Measurements from ENCODE around the gene INTS6L. TPM values are rescaled to one million over a fixed set of nuclear protein-coding genes. Genes with fewer than 3 reads are reported as not detected.
"Not testable (repeated sequence)": the region's sequence is repeated elsewhere in the genome, so short reads cannot be mapped to it uniquely, and the experiment has no call there.

Gene INTS6L
- total RNA-seq, 2 experiments from 2014 or later, result 19.9 to 21.0 TPM

- H3K27me3 Mint-ChIP-seq, result peaks cover 2% of the 10 kb centered on the region
- no peaks in the 10 kb centered on the region for H3K9me3 Mint-ChIP-seq
- H3K4me1 Mint-ChIP-seq (ENCODE audit: low read depth), result no peaks in the 10 kb centered on the region
- no peak overlapping the region for H3K27ac Mint-ChIP-seq
- TF ChIP-seq CTCF (IDR thresholded peaks at IDR 0.05), result no peak
- H3K4me3 Mint-ChIP-seq, result no peak overlapping the region
- ATAC-seq, result no peak
- no peak for DNase-seq
- H3K36me3 Mint-ChIP-seq (ENCODE audit: low read depth), result no peaks in the 10 kb centered on the region
- ChIA-PET CTCF (interaction anchor here (0.6 to 0.7 kb wide), 2 partner anchors 109 to 111 kb away, joined by 3 to 5 read pairs; no protein-coding TSS in a partner anchor), POLR2A (no interaction called here)
- intact Hi-C loops (cut with micrococcal nuclease), result loop anchor here (5.0 kb wide), 1 partner anchor 113 kb away; no protein-coding TSS in a partner anchor
Observed at GRCh38 chrX:135595543-135595942, 75.1 kb downstream of the INTS6L start.

- H3K27me3 Mint-ChIP-seq, result peaks cover 2% of the 10 kb centered on the region
- no peaks in the 10 kb centered on the region for H3K4me1 Mint-ChIP-seq (ENCODE audit: low read depth)
- peak; percentile 55 for DNase-seq
- ATAC-seq, result peak; percentile 68
- intact Hi-C loops (cut with micrococcal nuclease), result loop anchor here (5.0 kb wide), 1 partner anchor 114 kb away; no protein-coding TSS in a partner anchor
- H3K9me3 Mint-ChIP-seq, result no peaks in the 10 kb centered on the region
- peak; percentile 66 for TF ChIP-seq CTCF (IDR thresholded peaks at IDR 0.05)
- no peaks in the 10 kb centered on the region for H3K36me3 Mint-ChIP-seq (ENCODE audit: low read depth)
- H3K4me3 Mint-ChIP-seq, result no peak overlapping the region
- ChIA-PET POLR2A (no interaction called here), CTCF (no interaction called here)
- no peak overlapping the region for H3K27ac Mint-ChIP-seq
Observed at GRCh38 chrX:135596495-135596894, 76.0 kb downstream of the INTS6L start.

- H3K27ac Mint-ChIP-seq, result no peak overlapping the region
- no peak overlapping the region for H3K4me3 Mint-ChIP-seq
- no peak for ATAC-seq
- POLR2A ChIA-PET, result no interaction called here
- H3K4me1 Mint-ChIP-seq (ENCODE audit: low read depth), result no peaks in the 10 kb centered on the region
- DNase-seq, result no peak
- intact Hi-C loops (cut with micrococcal nuclease), result no loop called here
- peaks cover 6% of the 10 kb centered on the region for H3K27me3 Mint-ChIP-seq
- H3K9me3 Mint-ChIP-seq, result no peaks in the 10 kb centered on the region
- H3K36me3 Mint-ChIP-seq (ENCODE audit: low read depth), result no peaks in the 10 kb centered on the region
- TF ChIP-seq CTCF (IDR thresholded peaks at IDR 0.05), result no peak
- CTCF ChIA-PET, result no interaction called here
Observed at GRCh38 chrX:135605906-135606305, 85.4 kb downstream of the INTS6L start.

GRCh38 chrX:135624408-135625204, 104.1 kb downstream of the INTS6L start:
- ATAC-seq; H3K9me3 Mint-ChIP-seq; CTCF ChIA-PET; DNase-seq; H3K27ac Mint-ChIP-seq; H3K36me3 Mint-ChIP-seq (ENCODE audit: low read depth); H3K27me3 Mint-ChIP-seq; POLR2A ChIA-PET; intact Hi-C loops (cut with micrococcal nuclease); H3K4me3 Mint-ChIP-seq; H3K4me1 Mint-ChIP-seq (ENCODE audit: low read depth): not testable (repeated sequence)

- Mint-ChIP-seq H3K4me3 (no peak overlapping the region), H3K36me3 (ENCODE audit: low read depth) (no peaks in the 10 kb centered on the region), H3K4me1 (ENCODE audit: low read depth) (no peaks in the 10 kb centered on the region), H3K27ac (no peak overlapping the region), H3K27me3 (no peaks in the 10 kb centered on the region), H3K9me3 (no peaks in the 10 kb centered on the region)
- no peak for TF ChIP-seq CTCF (IDR thresholded peaks at IDR 0.05)
- ATAC-seq (no peak), DNase-seq (no peak)
- CTCF ChIA-PET, result interaction anchor here (0.6 kb wide), 1 partner anchor 292 kb away, joined by 3 read pairs; no protein-coding TSS in a partner anchor
- intact Hi-C loops (cut with micrococcal nuclease), result no loop called here
- POLR2A ChIA-PET, result no interaction called here
Observed at GRCh38 chrX:135625995-135626394, 105.5 kb downstream of the INTS6L start.
